HepG2 (cell line): ENCODE results near the gene GATC. TPM values are rescaled to one million over a fixed set of nuclear protein-coding genes. Genes with fewer than 3 reads are reported as not detected.

Experiments
- CCDC6 ChIP-seq: sonication (generic); formaldehyde crosslinking; IDR thresholded peaks from 2 replicates; pipeline ENCODE4 v1.8.1; 2022; ENCODE audit warnings: mild to moderate bottlenecking, missing genetic modification reagents, moderate library complexity
- DZIP1 ChIP-seq: sonication (generic); formaldehyde crosslinking; IDR thresholded peaks from 2 replicates; pipeline ENCODE4 v1.5.0; 2020; ENCODE audit warnings: mild to moderate bottlenecking, missing genetic modification reagents
- HOXA3 ChIP-seq: sonication (generic); formaldehyde crosslinking; IDR thresholded peaks from 2 replicates; pipeline ENCODE4 v1.5.0; 2020; ENCODE audit warnings: missing genetic modification reagents
- KAT2B ChIP-seq: fragments of 150-350 bp; IDR thresholded peaks from 2 replicates; pipeline ENCODE4 v1.6.1; 2014; ENCODE audit warnings: low read depth, low read length, borderline replicate concordance
- KMT2A ChIP-seq: sonication (generic); formaldehyde crosslinking; IDR thresholded peaks from 2 replicates; pipeline ENCODE4 v1.4.0; 2020; ENCODE audit warnings: missing genetic modification reagents
- RXRA ChIP-seq: sonication (generic); formaldehyde crosslinking; IDR thresholded peaks from 2 replicates; pipeline ENCODE4 v1.5.1; 2020; ENCODE audit warnings: missing genetic modification reagents
- ZBTB2 ChIP-seq: sonication (generic); formaldehyde crosslinking; IDR thresholded peaks from 2 replicates; pipeline ENCODE4 v1.8.0; 2022; ENCODE audit warnings: low read depth, missing genetic modification reagents
- ZBTB40 ChIP-seq, 2 experiments: fragments of 450-650 bp in 1 of 2; sonication (generic) in 1 of 2; formaldehyde crosslinking in 1 of 2; IDR thresholded peaks; 2 replicates each; pipeline versions ENCODE4 v1.6.1 to v1.8.0; 2016 to 2022; ENCODE audit warnings: antibody characterized with exemption in 1 of 2, mild to moderate bottlenecking in 1 of 2, missing genetic modification reagents in 1 of 2
- ZBTB7B ChIP-seq: sonication (generic); formaldehyde crosslinking; IDR thresholded peaks from 2 replicates; pipeline ENCODE4 v1.4.0; 2020; ENCODE audit warnings: missing genetic modification reagents
- ZKSCAN8 ChIP-seq: IDR thresholded peaks from 2 replicates; pipeline ENCODE4 v1.6.1; 2016; ENCODE audit warnings: borderline replicate concordance, missing genetic modification reagents, missing compliant biosample characterization
- ZNF124 ChIP-seq: sonication (generic); formaldehyde crosslinking; IDR thresholded peaks from 2 replicates; pipeline ENCODE4 v1.4.0; 2020; ENCODE audit warnings: missing genetic modification reagents
- ZNF703 ChIP-seq: sonication (generic); formaldehyde crosslinking; IDR thresholded peaks from 2 replicates; pipeline ENCODE4 v1.5.1; 2020; ENCODE audit warnings: missing genetic modification reagents, mild to moderate bottlenecking, moderate library complexity, borderline replicate concordance
- ZSCAN31 ChIP-seq: sonication (generic); formaldehyde crosslinking; IDR thresholded peaks from 2 replicates; pipeline ENCODE4 v1.5.0; 2020; ENCODE audit warnings: low read depth, mild to moderate bottlenecking, missing genetic modification reagents
- polyA plus RNA-seq, 8 experiments: library from polyadenylated mRNA; depleted of rRNA in 3 of 8; stranded (reverse) in 7 of 8; unstranded in 1 of 8; fragments of >200 nt; fragmentation: Illumina TruSeq in 4 of 8; extraction: Trizol in 4 of 8; gene quantifications; 2 replicates each; pipeline versions ENCODE4 v1.2.1 to v1.2.3, GENCODE V29; 2011 to 2016; ENCODE audit warnings: low read depth in 4 of 8, missing spikeins in 1 of 8, mixed read lengths in 1 of 8; ENCODE audit not compliant: insufficient read depth in 1 of 8
- total RNA-seq, 5 experiments: library from RNA; depleted of rRNA; stranded (reverse); fragments of >200 nt; fragmentation: Illumina TruSeq; extraction: Trizol; gene quantifications; 2 replicates each; pipeline ENCODE4 v1.2.3, GENCODE V29; 2016; ENCODE audit warnings: low read depth in 1 of 5

The GATC gene
- total and polyA plus RNA-seq, 2 of the 13 experiments (the other 11 are each of a cell fraction or from before 2014, with no cell fraction given): 17.7 to 29.7 TPM

- TF ChIP-seq ZBTB40 (IDR thresholded peaks at IDR 0.05): no peak
- peak; percentile 45; the same call in 1 of the 2 replicates for TF ChIP-seq ZBTB40 (CRISPR knock-in tag; IDR thresholded peaks at IDR 0.05)
- peak; percentile 79; the same call in 1 of the 2 replicates for TF ChIP-seq RXRA
- TF ChIP-seq ZBTB2 (CRISPR knock-in tag): peak; percentile 88
- peak; percentile 81; the same call in 1 of the 2 replicates for TF ChIP-seq HOXA3 (CRISPR knock-in tag)
- TF ChIP-seq ZNF703: peak; percentile 54; the same call in 1 of the 2 replicates
- peak; percentile 68; the same call in 1 of the 2 replicates for TF ChIP-seq ZSCAN31
- TF ChIP-seq ZBTB7B: peak; percentile 51; the same call in 1 of the 2 replicates
- TF ChIP-seq ZNF124 (CRISPR knock-in tag): peak; percentile 82; the same call in 1 of the 2 replicates
- peak; percentile 46; the same call in 1 of the 2 replicates for TF ChIP-seq CCDC6
- no peak; the same call in 1 of the 2 replicates for TF ChIP-seq DZIP1 (CRISPR knock-in tag)
- TF ChIP-seq KMT2A (CRISPR knock-in tag): peak; percentile 86
- TF ChIP-seq ZKSCAN8: no peak
- TF ChIP-seq KAT2B: no peak
Measured at GRCh38 chr12:120469450-120470149, 23.4 kb downstream of the GATC start, which contains the start of gene SRSF9 (continued).
